Measurements from ENCODE around the gene PROX1.

GRCh38 chr1:214028649-214029406 lies 41.1 kb downstream of the PROX1 start:
- TF ChIP-seq CTCF (conservative IDR thresholded peaks at IDR 0.05; ENCODE audit: low read length) (no peak), EZH2phosphoT487 (IDR thresholded peaks at IDR 0.05; ENCODE audit: borderline replicate concordance, low read depth, low read length) (no peak)

All from OCI-LY7 (cell line).